HepG2 (cell line): ENCODE results near the gene JMJD6. TPM values are rescaled to one million over a fixed set of nuclear protein-coding genes. Genes with fewer than 3 reads are reported as not detected.

Experiments used
- ATF3 ChIP-seq: sonication (generic); formaldehyde crosslinking; IDR thresholded peaks from 2 replicates; pipeline ENCODE4 v1.4.0; 2020; ENCODE audit warnings: missing genetic modification reagents
- CBX5 ChIP-seq: sonication (generic); formaldehyde crosslinking; IDR thresholded peaks from 2 replicates; pipeline ENCODE4 v1.4.0; 2020; ENCODE audit warnings: missing genetic modification reagents, borderline replicate concordance
- GATA4 ChIP-seq: sonication (generic); IDR thresholded peaks from 2 replicates; pipeline ENCODE4 v1.6.1; 2016; ENCODE audit warnings: antibody characterized with exemption, low read depth, borderline replicate concordance
- HMGXB3 ChIP-seq: sonication (generic); formaldehyde crosslinking; IDR thresholded peaks from 2 replicates; pipeline ENCODE4 v1.4.0; 2020; ENCODE audit warnings: missing genetic modification reagents, borderline replicate concordance
- KDM4B ChIP-seq: sonication (generic); formaldehyde crosslinking; IDR thresholded peaks from 2 replicates; pipeline ENCODE4 v1.4.0; 2020; ENCODE audit warnings: missing genetic modification reagents
- MXD3 ChIP-seq: IDR thresholded peaks from 2 replicates; pipeline ENCODE4 v1.6.1; 2016; ENCODE audit warnings: mild to moderate bottlenecking, missing biosample characterization, missing genetic modification reagents
- NFYC ChIP-seq: IDR thresholded peaks from 2 replicates; pipeline ENCODE4 v1.6.1; 2016; ENCODE audit warnings: missing genetic modification reagents, missing compliant biosample characterization
- NR2F1 ChIP-seq, 2 experiments: fragments of 450-650 bp in 1 of 2; formaldehyde crosslinking in 1 of 2; IDR thresholded peaks; 2 replicates each; pipeline versions ENCODE4 v1.5.0 to v1.6.1; 2016 to 2020; ENCODE audit warnings: mild to moderate bottlenecking in 1 of 2, missing compliant biosample characterization in 1 of 2, missing genetic modification reagents in 1 of 2, moderate library complexity in 1 of 2
- NR2F2 ChIP-seq: IDR thresholded peaks from 2 replicates; pipeline ENCODE4 v1.6.1; 2012; ENCODE audit warnings: low read depth, inconsistent platforms, borderline replicate concordance
- POGZ ChIP-seq: sonication (generic); formaldehyde crosslinking; IDR thresholded peaks from 2 replicates; pipeline ENCODE4 v1.4.0; 2020; ENCODE audit warnings: mild to moderate bottlenecking, missing genetic modification reagents
- TAF15 ChIP-seq: fragments of 200-400 bp; formaldehyde crosslinking; IDR thresholded peaks from one replicate; pipeline ENCODE4 v1.6.1; 2018; ENCODE audit warnings: mild to moderate bottlenecking, low read depth, low read length; ENCODE audit not compliant: poor library complexity, severe bottlenecking
- TERF1 ChIP-seq: sonication (generic); formaldehyde crosslinking; IDR thresholded peaks from 2 replicates; pipeline ENCODE4 v1.8.0; 2022; ENCODE audit warnings: mild to moderate bottlenecking, missing genetic modification reagents, moderate library complexity
- polyA plus RNA-seq, 8 experiments: library from polyadenylated mRNA; depleted of rRNA in 3 of 8; stranded (reverse) in 7 of 8; unstranded in 1 of 8; fragments of >200 nt; fragmentation: Illumina TruSeq in 4 of 8; extraction: Trizol in 4 of 8; gene quantifications; 2 replicates each; pipeline versions ENCODE4 v1.2.1 to v1.2.3, GENCODE V29; 2011 to 2016; ENCODE audit warnings: low read depth in 4 of 8, missing spikeins in 1 of 8, mixed read lengths in 1 of 8; ENCODE audit not compliant: insufficient read depth in 1 of 8
- total RNA-seq, 5 experiments: library from RNA; depleted of rRNA; stranded (reverse); fragments of >200 nt; fragmentation: Illumina TruSeq; extraction: Trizol; gene quantifications; 2 replicates each; pipeline ENCODE4 v1.2.3, GENCODE V29; 2016; ENCODE audit warnings: low read depth in 1 of 5
- TF ChIP-seq, protein P1 (sequence below): IDR thresholded peaks from 2 replicates; pipeline ENCODE4 v1.6.1; 2016; ENCODE audit warnings: mild to moderate bottlenecking
- TF ChIP-seq, protein P2 (sequence below): sonication (generic); formaldehyde crosslinking; IDR thresholded peaks from 2 replicates; pipeline ENCODE4 v1.5.1; 2020; ENCODE audit warnings: missing genetic modification reagents, mild to moderate bottlenecking, borderline replicate concordance
- TF ChIP-seq, protein P3 (sequence below): sonication (generic); formaldehyde crosslinking; IDR thresholded peaks from 2 replicates; pipeline ENCODE4 v1.4.0; 2020; ENCODE audit warnings: missing genetic modification reagents

JMJD6 gene
- total and polyA plus RNA-seq, 2 of the 13 experiments (the other 11 are each of a cell fraction or from before 2014, with no cell fraction given) = 33.6 to 41.0 TPM

DNA sequence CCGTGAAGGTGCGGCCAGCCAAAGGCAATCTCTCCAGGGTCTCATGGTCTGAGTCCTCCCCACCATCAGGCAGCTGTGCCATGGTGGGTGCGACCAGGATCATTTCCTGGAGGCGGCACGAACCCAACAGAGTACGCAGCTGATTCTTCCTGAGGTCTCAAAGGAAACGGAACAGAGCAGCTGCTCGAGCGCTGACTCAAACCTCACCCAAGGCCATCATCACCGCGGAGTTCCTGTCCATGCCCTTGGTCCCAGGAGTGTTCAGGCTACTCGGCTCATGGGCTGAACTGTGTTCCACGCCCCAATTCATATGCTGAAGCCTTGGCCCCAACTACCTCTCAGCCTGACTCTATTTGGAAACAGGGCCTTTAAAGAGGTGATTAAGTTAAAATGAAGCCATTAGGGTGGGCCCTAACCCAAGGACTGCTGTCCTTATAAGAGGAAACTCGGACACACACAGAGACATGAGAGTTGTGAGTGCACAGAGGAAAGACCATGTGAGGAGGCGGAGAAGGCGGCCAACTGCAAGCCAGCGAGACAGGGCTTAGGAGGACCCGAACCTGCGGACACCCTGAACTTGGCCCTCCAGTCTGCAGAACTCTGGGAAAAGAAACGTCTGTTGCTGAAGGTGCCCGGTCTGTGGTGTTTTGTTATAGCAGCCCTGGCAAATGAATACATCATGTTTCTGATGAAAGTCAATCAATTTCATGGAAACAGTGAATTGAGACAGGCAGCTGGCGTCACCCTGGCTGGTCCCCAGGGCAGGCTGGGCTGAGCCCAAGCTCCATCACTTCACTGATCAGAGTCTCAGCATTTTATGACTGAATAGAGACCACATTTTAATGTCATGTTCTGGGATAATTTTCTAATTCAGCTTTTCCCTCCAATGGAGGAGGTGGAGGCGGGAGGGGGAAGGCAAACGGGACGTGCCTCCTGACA, 29.4 kb downstream of the JMJD6 start (continued):
- TF ChIP-seq GATA4 (no peak), HMGXB3 (CRISPR knock-in tag) (no peak), MXD3 (CRISPR knock-in tag) (0 out of 2 replicates have a peak, but pooled peaks have one; percentile 27), NR2F1 (CRISPR knock-in tag; IDR thresholded peaks at IDR 0.05) (no peak), TERF1 (CRISPR knock-in tag) (no peak), POGZ (CRISPR knock-in tag) (no peak), KDM4B (CRISPR knock-in tag) (no peak), NR2F2 (no peak), ATF3 (peak; percentile 51; the same call in 1 of the 2 replicates), NFYC (CRISPR knock-in tag) (no peak), CBX5 (CRISPR knock-in tag) (no peak), TAF15 (no peak)
- TF ChIP-seq, protein P1, sequence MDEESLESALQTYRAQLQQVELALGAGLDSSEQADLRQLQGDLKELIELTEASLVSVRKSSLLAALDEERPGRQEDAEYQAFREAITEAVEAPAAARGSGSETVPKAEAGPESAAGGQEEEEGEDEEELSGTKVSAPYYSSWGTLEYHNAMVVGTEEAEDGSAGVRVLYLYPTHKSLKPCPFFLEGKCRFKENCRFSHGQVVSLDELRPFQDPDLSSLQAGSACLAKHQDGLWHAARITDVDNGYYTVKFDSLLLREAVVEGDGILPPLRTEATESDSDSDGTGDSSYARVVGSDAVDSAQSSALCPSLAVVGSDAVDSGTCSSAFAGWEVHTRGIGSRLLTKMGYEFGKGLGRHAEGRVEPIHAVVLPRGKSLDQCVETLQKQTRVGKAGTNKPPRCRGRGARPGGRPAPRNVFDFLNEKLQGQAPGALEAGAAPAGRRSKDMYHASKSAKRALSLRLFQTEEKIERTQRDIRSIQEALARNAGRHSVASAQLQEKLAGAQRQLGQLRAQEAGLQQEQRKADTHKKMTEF (CRISPR knock-in tag) = 0 out of 2 replicates have a peak, but pooled peaks have one; percentile 54
- TF ChIP-seq, protein P2, sequence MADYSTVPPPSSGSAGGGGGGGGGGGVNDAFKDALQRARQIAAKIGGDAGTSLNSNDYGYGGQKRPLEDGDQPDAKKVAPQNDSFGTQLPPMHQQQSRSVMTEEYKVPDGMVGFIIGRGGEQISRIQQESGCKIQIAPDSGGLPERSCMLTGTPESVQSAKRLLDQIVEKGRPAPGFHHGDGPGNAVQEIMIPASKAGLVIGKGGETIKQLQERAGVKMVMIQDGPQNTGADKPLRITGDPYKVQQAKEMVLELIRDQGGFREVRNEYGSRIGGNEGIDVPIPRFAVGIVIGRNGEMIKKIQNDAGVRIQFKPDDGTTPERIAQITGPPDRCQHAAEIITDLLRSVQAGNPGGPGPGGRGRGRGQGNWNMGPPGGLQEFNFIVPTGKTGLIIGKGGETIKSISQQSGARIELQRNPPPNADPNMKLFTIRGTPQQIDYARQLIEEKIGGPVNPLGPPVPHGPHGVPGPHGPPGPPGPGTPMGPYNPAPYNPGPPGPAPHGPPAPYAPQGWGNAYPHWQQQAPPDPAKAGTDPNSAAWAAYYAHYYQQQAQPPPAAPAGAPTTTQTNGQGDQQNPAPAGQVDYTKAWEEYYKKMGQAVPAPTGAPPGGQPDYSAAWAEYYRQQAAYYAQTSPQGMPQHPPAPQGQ = no peak
- TF ChIP-seq, protein P3, sequence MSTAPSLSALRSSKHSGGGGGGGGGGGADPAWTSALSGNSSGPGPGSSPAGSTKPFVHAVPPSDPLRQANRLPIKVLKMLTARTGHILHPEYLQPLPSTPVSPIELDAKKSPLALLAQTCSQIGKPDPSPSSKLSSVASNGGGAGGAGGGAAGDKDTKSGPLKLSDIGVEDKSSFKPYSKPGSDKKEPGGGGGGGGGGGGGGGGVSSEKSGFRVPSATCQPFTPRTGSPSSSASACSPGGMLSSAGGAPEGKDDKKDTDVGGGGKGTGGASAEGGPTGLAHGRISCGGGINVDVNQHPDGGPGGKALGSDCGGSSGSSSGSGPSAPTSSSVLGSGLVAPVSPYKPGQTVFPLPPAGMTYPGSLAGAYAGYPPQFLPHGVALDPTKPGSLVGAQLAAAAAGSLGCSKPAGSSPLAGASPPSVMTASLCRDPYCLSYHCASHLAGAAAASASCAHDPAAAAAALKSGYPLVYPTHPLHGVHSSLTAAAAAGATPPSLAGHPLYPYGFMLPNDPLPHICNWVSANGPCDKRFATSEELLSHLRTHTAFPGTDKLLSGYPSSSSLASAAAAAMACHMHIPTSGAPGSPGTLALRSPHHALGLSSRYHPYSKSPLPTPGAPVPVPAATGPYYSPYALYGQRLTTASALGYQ (CRISPR knock-in tag) = no peak
